ENCODE data around the gene NAGPA. TPM values are rescaled to one million over a fixed set of nuclear protein-coding genes. Genes with fewer than 3 reads are reported as not detected.

NAGPA gene
- total RNA-seq, 1 experiment from 2014 or later, result 11.7 TPM

DNA sequence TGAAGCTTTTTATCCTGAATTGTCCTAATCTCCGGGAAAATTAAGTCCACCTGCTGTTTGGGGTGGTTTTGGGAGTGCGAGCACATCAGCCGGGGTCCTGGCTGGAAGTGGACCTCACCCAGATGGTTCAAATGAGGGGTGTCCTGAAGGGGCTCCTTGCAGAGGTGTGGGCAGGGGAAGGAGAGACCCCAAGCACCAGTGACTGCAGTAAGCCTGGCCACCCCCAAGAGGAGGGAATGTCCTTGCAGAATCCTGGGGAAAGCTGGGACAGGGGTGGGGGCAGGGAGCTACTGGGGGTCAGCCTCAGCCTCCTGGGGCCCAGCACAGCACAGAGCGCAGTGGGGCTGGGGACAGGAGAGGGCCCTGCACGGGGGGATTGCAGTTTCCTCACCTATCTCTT lies 29.4 kb downstream of the NAGPA start:
- no peak overlapping the region for H3K4me3 ChIP-seq (ENCODE audit: low read depth, low read length, poor library complexity, severe bottlenecking)
- H3K9me3 ChIP-seq (ENCODE audit: low read depth, low read length, poor library complexity, severe bottlenecking), result no peaks in the 10 kb centered on the region
- H3K27me3 ChIP-seq (replicated peaks; ENCODE audit: insufficient read depth, low read depth, low read length, poor library complexity), result peaks cover 9% of the 10 kb centered on the region
- DNase-seq (ENCODE audit: low spot score), result no peak
- H3K4me1 ChIP-seq (ENCODE audit: insufficient read depth, low read length, poor library complexity, severe bottlenecking), result no peaks in the 10 kb centered on the region
- TF ChIP-seq EZH2 (IDR thresholded peaks at IDR 0.05; ENCODE audit: borderline replicate concordance, low read depth, low read length, poor library complexity, severe bottlenecking), result no peak
- TF ChIP-seq, protein P1, sequence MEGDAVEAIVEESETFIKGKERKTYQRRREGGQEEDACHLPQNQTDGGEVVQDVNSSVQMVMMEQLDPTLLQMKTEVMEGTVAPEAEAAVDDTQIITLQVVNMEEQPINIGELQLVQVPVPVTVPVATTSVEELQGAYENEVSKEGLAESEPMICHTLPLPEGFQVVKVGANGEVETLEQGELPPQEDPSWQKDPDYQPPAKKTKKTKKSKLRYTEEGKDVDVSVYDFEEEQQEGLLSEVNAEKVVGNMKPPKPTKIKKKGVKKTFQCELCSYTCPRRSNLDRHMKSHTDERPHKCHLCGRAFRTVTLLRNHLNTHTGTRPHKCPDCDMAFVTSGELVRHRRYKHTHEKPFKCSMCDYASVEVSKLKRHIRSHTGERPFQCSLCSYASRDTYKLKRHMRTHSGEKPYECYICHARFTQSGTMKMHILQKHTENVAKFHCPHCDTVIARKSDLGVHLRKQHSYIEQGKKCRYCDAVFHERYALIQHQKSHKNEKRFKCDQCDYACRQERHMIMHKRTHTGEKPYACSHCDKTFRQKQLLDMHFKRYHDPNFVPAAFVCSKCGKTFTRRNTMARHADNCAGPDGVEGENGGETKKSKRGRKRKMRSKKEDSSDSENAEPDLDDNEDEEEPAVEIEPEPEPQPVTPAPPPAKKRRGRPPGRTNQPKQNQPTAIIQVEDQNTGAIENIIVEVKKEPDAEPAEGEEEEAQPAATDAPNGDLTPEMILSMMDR (conservative IDR thresholded peaks at IDR 0.05; ENCODE audit: low read depth, low read length), result no peak
- H3K36me3 ChIP-seq (ENCODE audit: insufficient read depth, low read length, poor library complexity, severe bottlenecking), result no peaks in the 10 kb centered on the region
- BruUV-seq (replicated peaks), result no TSS peak
- ChIA-PET POLR2A (ENCODE audit: low non-redundant PET) (no interaction called here), CTCF (no interaction called here)
- no peak overlapping the region for H3K27ac ChIP-seq (ENCODE audit: low read depth, low read length, poor library complexity, severe bottlenecking)
- intact Hi-C loops (cut with micrococcal nuclease; ENCODE audit: unreplicated experiment), result no loop called here

DNA sequence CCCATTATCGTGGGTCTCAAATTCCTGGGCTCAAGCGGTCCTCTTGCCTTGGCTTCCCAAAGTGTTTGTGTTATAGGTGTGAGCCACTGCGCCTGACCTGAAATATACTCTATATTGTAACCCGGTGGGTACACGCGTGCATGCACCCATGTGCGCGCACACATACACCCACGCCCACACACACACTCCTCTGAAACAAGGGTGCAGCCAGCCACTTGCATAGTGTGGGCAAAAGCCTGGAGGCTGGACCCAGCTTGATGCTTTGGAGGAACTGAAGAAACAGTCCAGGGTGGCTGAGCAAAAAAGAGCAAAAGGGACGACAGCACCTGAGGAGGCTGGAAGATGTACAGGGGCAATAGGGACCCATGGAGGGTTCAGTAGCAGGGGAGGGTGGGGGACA lies 29.9 kb downstream of the NAGPA start:
- ChIA-PET CTCF (no interaction called here), POLR2A (ENCODE audit: low non-redundant PET) (no interaction called here)
- H3K27me3 ChIP-seq (replicated peaks; ENCODE audit: insufficient read depth, low read depth, low read length, poor library complexity), result peaks cover 4% of the 10 kb centered on the region

DNA sequence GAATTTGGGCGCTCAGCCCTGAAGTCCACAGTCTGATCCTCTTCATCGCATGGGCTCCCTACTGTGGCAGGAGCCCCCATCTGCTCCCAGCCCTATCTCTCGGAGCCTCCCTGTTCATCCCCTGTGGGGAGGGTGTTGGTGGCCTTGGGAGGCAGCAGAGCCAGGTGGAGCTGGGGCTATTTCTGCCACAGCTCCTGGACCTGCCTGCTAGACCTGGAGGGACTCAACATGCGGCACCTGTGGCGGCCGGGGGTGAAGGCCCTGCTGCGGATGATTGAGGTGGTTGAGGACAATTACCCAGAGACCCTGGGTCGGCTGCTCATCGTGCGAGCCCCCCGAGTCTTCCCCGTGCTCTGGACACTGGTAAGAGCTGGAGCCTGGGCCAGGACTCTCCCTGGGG lies 30.5 kb downstream of the NAGPA start:
- intact Hi-C loops (cut with micrococcal nuclease; ENCODE audit: unreplicated experiment), result no loop called here
- Histone ChIP-seq H3K27ac (ENCODE audit: low read depth, low read length, poor library complexity, severe bottlenecking) (no peak overlapping the region), H3K4me1 (ENCODE audit: insufficient read depth, low read length, poor library complexity, severe bottlenecking) (no peaks in the 10 kb centered on the region), H3K4me3 (ENCODE audit: low read depth, low read length, poor library complexity, severe bottlenecking) (no peak overlapping the region), H3K36me3 (ENCODE audit: insufficient read depth, low read length, poor library complexity, severe bottlenecking) (no peaks in the 10 kb centered on the region), H3K9me3 (ENCODE audit: low read depth, low read length, poor library complexity, severe bottlenecking) (no peaks in the 10 kb centered on the region), H3K27me3 (replicated peaks; ENCODE audit: insufficient read depth, low read depth, low read length, poor library complexity) (no peaks in the 10 kb centered on the region)
- ChIA-PET POLR2A (ENCODE audit: low non-redundant PET) (no interaction called here), CTCF (no interaction called here)
- TF ChIP-seq EZH2 (IDR thresholded peaks at IDR 0.05; ENCODE audit: borderline replicate concordance, low read depth, low read length, poor library complexity, severe bottlenecking), result no peak
- TF ChIP-seq, protein P1 (conservative IDR thresholded peaks at IDR 0.05; ENCODE audit: low read depth, low read length), result no peak
- BruUV-seq (replicated peaks), result no TSS peak
- no peak for DNase-seq (ENCODE audit: low spot score)

More for the DNA sequence above, 29.9 kb downstream of the NAGPA start:
- no peak for DNase-seq (ENCODE audit: low spot score)
- intact Hi-C loops (cut with micrococcal nuclease; ENCODE audit: unreplicated experiment), result no loop called here
- Histone ChIP-seq H3K36me3 (ENCODE audit: insufficient read depth, low read length, poor library complexity, severe bottlenecking) (no peaks in the 10 kb centered on the region), H3K4me3 (ENCODE audit: low read depth, low read length, poor library complexity, severe bottlenecking) (no peak overlapping the region), H3K4me1 (ENCODE audit: insufficient read depth, low read length, poor library complexity, severe bottlenecking) (no peaks in the 10 kb centered on the region), H3K9me3 (ENCODE audit: low read depth, low read length, poor library complexity, severe bottlenecking) (no peaks in the 10 kb centered on the region), H3K27ac (ENCODE audit: low read depth, low read length, poor library complexity, severe bottlenecking) (no peak overlapping the region)
- TF ChIP-seq, protein P1 (conservative IDR thresholded peaks at IDR 0.05; ENCODE audit: low read depth, low read length), result no peak
- no peak for TF ChIP-seq EZH2 (IDR thresholded peaks at IDR 0.05; ENCODE audit: borderline replicate concordance, low read depth, low read length, poor library complexity, severe bottlenecking)
- BruUV-seq (replicated peaks), result no TSS peak
